ENCODE measurements around the gene IFNB1.
A peak's percentile ranks its signal among the peaks of the same experiment; 100 is the strongest.

IFNB1 gene

DNA sequence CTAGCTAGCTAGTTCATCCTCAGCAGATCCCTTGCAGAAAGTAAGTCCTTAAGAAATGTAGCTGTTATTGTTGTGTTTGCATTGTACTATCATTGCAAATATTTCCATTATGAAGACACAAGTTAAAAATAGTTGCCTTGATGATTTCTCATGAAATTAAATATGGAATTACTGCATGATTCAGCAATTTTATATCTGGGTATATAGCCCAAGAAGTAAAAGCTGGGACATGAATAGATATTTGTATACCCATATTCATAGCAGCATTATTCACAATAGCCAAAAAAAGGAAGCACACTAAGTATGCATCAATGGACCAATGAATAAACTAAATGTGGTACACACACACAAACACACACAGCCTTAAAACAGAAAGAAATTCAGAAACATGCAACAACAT lies 6.8 kb downstream of the IFNB1 start:
- TF ChIP-seq, protein P1, sequence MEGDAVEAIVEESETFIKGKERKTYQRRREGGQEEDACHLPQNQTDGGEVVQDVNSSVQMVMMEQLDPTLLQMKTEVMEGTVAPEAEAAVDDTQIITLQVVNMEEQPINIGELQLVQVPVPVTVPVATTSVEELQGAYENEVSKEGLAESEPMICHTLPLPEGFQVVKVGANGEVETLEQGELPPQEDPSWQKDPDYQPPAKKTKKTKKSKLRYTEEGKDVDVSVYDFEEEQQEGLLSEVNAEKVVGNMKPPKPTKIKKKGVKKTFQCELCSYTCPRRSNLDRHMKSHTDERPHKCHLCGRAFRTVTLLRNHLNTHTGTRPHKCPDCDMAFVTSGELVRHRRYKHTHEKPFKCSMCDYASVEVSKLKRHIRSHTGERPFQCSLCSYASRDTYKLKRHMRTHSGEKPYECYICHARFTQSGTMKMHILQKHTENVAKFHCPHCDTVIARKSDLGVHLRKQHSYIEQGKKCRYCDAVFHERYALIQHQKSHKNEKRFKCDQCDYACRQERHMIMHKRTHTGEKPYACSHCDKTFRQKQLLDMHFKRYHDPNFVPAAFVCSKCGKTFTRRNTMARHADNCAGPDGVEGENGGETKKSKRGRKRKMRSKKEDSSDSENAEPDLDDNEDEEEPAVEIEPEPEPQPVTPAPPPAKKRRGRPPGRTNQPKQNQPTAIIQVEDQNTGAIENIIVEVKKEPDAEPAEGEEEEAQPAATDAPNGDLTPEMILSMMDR (IDR thresholded peaks at IDR 0.05; ENCODE audit: extremely low read depth, missing control alignments): no peak
- no peak for DNase-seq (ENCODE audit: low spot score)

DNA sequence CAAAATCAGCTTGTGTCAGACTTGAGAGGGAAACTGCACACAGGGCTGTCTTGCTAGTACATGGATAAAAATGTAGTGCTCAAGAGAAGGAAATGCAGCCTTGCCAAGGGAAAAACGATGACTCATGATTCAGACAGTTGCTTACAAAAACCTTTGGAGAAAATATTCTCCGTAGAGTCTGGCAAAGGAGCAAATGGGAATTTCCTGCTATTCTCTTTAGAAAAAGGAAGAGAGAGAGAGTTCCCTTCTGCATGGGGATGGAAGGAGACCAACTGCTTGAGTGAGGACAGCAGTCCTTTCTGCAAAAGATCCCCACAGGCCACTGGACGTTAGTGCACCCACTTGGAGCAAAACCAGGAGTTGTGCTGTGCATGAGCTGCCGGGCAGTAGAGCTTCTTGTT lies 7.6 kb downstream of the IFNB1 start:
- TF ChIP-seq, protein P1 (IDR thresholded peaks at IDR 0.05; ENCODE audit: extremely low read depth, missing control alignments): no peak
- DNase-seq (ENCODE audit: low spot score): no peak

DNA sequence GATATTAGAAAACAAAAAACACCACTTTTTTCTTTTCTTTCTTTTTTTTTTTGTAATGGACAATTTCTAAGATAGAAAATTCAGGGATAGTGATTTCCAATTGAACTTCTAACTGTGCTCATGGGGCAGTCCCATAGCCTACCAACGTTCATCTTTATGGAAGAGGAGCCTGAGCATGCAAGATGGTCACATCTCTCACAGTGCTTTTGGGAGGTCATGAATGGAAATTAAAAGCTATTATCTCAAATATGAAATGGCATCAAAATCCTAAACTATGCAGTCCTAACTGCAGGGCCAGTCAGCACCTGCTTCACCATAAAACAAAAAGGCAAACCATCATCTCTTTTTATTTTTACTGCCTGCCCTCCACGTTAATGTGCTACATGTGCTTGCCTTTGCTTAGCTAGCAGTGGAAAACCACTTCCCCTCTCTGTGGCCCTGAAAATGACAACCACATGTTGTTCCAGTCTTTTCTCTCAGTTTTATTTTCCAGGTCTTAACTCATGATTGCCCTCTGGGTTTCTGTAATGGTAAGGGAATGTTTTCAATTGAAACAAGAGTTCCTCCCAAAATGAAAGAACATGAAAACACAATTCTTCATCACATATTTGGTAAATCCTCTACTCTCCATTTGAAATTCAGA lies 16.7 kb downstream of the IFNB1 start:
- TF ChIP-seq, protein P1 (IDR thresholded peaks at IDR 0.05; ENCODE audit: extremely low read depth, missing control alignments): no peak
- peak; percentile 10 for DNase-seq (ENCODE audit: low spot score)

DNA sequence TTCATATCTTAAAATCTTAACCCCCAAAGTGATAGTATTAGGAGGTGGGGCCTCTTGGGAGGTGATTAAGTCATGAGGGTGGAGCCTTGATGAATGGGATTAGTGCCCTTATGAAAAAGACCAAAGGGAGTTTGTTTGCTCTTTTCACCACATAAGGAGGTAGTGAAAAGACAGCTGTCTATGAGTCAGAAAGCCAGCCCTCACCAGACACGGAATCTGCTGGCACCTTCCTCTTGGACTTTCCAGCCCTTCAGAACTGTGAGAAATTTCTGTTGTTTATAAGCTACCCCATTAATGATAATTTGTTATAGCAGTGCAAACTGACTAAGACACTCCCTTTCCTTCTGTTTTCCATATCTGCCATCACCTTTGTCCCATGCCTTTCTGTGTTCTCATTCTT lies 20.8 kb downstream of the IFNB1 start:
- DNase-seq (ENCODE audit: low spot score): no peak
- TF ChIP-seq, protein P1 (IDR thresholded peaks at IDR 0.05; ENCODE audit: extremely low read depth, missing control alignments): no peak

DNA sequence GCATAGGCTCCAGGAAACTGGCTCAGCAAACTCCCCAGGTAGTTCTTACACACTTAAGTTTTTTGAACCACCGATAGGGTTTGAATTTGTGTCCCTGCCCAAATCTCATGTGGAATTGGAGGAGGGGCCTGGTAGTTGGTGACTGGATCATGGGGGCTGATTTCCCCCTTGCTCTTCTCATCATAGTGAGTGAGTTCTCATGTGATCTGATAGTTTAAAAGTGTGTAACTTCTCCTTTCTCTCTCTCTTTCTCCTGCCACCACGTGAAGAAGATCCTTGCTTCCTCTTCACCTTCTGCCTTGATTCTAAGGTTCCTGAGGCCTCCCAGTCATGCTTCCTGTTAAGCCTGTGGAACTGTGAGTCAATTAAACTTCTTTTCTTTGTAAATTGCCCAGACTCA lies 23.9 kb downstream of the IFNB1 start:
- DNase-seq (ENCODE audit: low spot score): no peak
- TF ChIP-seq, protein P1 (IDR thresholded peaks at IDR 0.05; ENCODE audit: extremely low read depth, missing control alignments): no peak

DNA sequence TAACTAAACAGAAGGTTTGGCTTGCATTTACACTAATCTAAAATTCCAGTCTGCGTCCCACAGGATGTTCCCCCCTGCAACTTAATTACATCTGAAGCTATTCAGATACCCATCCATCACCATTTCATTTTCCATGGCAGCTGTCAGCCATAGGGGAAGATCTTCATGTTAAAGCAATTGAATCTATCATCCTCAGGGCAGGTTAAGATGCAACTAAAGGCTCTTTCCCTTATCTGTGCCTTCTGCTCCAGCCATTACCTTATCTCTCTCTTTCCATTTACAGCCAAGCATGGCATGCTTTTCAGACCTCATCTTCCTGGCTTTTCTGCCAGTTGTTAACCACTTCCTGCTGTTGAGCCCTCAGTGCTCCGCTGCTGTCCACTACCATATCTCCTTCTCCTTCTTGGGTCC lies 30.5 kb downstream of the IFNB1 start:
- TF ChIP-seq, protein P1 (IDR thresholded peaks at IDR 0.05; ENCODE audit: extremely low read depth, missing control alignments): no peak
- DNase-seq (ENCODE audit: low spot score): no peak

DNA sequence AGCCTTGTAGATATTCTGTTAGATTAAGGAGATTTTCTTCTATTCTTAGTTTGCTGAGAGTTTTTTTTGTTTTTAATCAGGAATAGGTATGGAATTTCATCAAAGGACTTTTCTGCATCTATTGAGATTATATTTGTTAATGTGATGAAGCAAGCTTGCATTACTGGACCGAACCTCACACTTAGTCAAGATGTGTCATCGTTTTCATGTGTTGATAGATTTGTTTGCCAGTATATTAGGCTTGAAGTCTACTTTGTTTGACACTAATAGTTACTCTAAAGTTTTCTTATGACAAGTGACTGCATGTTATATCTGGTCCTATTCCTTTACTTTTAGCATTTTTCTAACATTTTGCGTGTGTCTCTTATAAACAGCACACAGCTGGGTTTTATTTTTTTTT lies 33.9 kb downstream of the IFNB1 start:
- TF ChIP-seq, protein P1 (IDR thresholded peaks at IDR 0.05; ENCODE audit: extremely low read depth, missing control alignments): no peak
- DNase-seq (ENCODE audit: low spot score): no peak
